Right lobe of liver (tissue), 4 donors: Measurements from ENCODE around the gene PIK3CD.

ENCODE experiments used
- CTCF ChIP-seq, 4 donors: fragments of 200-600 bp in 3 of 4; fragments of 450-650 bp in 1 of 4; IDR thresholded peaks; one replicate each; pipeline versions ENCODE4 v1.5.1 to v1.8.0; 2016 to 2022; ENCODE audit warnings: antibody characterized with exemption in 4 of 4, mild to moderate bottlenecking in 2 of 4
- POLR2A ChIP-seq: fragments of 450-650 bp; IDR thresholded peaks from one replicate; pipeline ENCODE4 v1.6.1; 2017; ENCODE audit warnings: antibody characterized with exemption, mild to moderate bottlenecking
- donor health status: DM: no; HTN: no; CAD: no.
- donor health status: DM: no; HTN: no; CAD: no.
- donor health status: DM: no; HTN: yes; CAD: no.

- TF ChIP-seq CTCF (IDR thresholded peaks at IDR 0.05) (no peak), POLR2A (no peak)
Observed at GRCh38 chr1:9631613-9632012, 19.9 kb upstream of the PIK3CD start.
